Epithelial cell of proximal tubule (primary cell): Measurements from ENCODE around the gene HOGA1. TPM values are rescaled to one million over a fixed set of nuclear protein-coding genes. Genes with fewer than 3 reads are reported as not detected.

Source experiments
- DNase-seq: peaks from one replicate; pipeline ENCODE4 v3.0.0-alpha.2; 2011; ENCODE audit warnings: low read depth
- H3K4me3 ChIP-seq: 2 replicates; pipeline ENCODE4 v1.5.1; 2011; ENCODE audit warnings: low read depth, mild to moderate bottlenecking, low read length
- CTCF ChIP-seq: conservative IDR thresholded peaks from 2 replicates; pipeline ENCODE4 v1.5.1; 2012; ENCODE audit warnings: low read depth, mild to moderate bottlenecking, low read length
- total RNA-seq: library from RNA; depleted of rRNA; stranded (reverse); fragments of >200 nt; gene quantifications from 2 replicates; pipeline ENCODE4 v1.2.3, GENCODE V29; 2015

HOGA1 gene
- total RNA-seq, 1 donor from 2014 or later, result 10.8 TPM

GRCh38 chr10:97607095-97607636, 23.0 kb downstream of the HOGA1 start:
- TF ChIP-seq CTCF, result no peak
- no peak overlapping the region for H3K4me3 ChIP-seq
- DNase-seq, result no peak

- DNase-seq, result no peak
- no peak for TF ChIP-seq CTCF
- H3K4me3 ChIP-seq, result no peak overlapping the region
Observed at GRCh38 chr10:97608991-97609561, 24.9 kb downstream of the HOGA1 start.

- DNase-seq, result no peak
- H3K4me3 ChIP-seq, result no peak overlapping the region
- no peak for TF ChIP-seq CTCF
Observed at GRCh38 chr10:97611473-97611872, 27.3 kb downstream of the HOGA1 start.

- TF ChIP-seq CTCF, result peak; percentile 63
- no peak for DNase-seq
- H3K4me3 ChIP-seq, result no peak overlapping the region
Observed at GRCh38 chr10:97612386-97612785, 28.2 kb downstream of the HOGA1 start.

- no peak overlapping the region for H3K4me3 ChIP-seq
- no peak for TF ChIP-seq CTCF
- no peak for DNase-seq
Observed at GRCh38 chr10:97618285-97618684, 34.1 kb downstream of the HOGA1 start.

- no peak for DNase-seq
- TF ChIP-seq CTCF, result no peak
- no peak overlapping the region for H3K4me3 ChIP-seq
Observed at GRCh38 chr10:97618733-97619132, 34.5 kb downstream of the HOGA1 start.

- no peak for DNase-seq
- no peak for TF ChIP-seq CTCF
Observed at GRCh38 chr10:97623277-97623676, 39.1 kb downstream of the HOGA1 start.

More at GRCh38 chr10:97623277-97623676, 39.1 kb downstream of the HOGA1 start:
- H3K4me3 ChIP-seq, result no peak overlapping the region
